Naive thymus-derived CD8-positive, alpha-beta T cell (primary cell): Measurements from ENCODE around the gene IGFN1. TPM values are rescaled to one million over a fixed set of nuclear protein-coding genes. Genes with fewer than 3 reads are reported as not detected.

ENCODE experiments used
- ATAC-seq, 2 donors: fragments of 150-1000 bp; cut with Tn5 transposase in 1 of 2; sonication (Bioruptor Pico), chemical (Tn5 transposase) in 1 of 2; 1 replicate in 1 of 2; 2 replicates in 1 of 2; pipeline ENCODE4 v1.10.0; 2021; ENCODE audit warnings: mild to moderate bottlenecking in 2 of 2, moderate library complexity in 2 of 2
- POLR2A ChIA-PET: fragments of 350-600 bp; sonication (Branson Sonifier 250); formaldehyde crosslinking; loops from one replicate; lab custom pipeline; 2021; ENCODE audit warnings: antibody characterized with exemption; lab: Charles Lee
- DNase-seq, 10 donors: peaks; one replicate each; pipeline versions ENCODE4 v3.0.0 to v3.0.0-alpha.2; 2020 to 2022
- H3K27ac Mint-ChIP-seq, 10 donors: one replicate each; pipeline ENCODE4 v1.8.0; 2020 to 2022; ENCODE audit warnings: mild to moderate bottlenecking in 10 of 10, mixed read lengths in 10 of 10, moderate library complexity in 4 of 10, inconsistent platforms in 1 of 10
- H3K27me3 Mint-ChIP-seq, 5 donors: one replicate each; pipeline ENCODE4 v1.8.0; 2021 to 2022; ENCODE audit warnings: mixed read lengths in 5 of 5
- H3K36me3 Mint-ChIP-seq, 3 donors: one replicate each; pipeline ENCODE4 v1.8.0; 2020 to 2022; ENCODE audit warnings: mixed read lengths in 3 of 3, mild to moderate bottlenecking in 2 of 3, inconsistent platforms in 1 of 3
- H3K4me1 Mint-ChIP-seq, 4 donors: one replicate each; pipeline ENCODE4 v1.8.0; 2021 to 2022; ENCODE audit warnings: mixed read lengths in 4 of 4
- H3K4me3 Mint-ChIP-seq, 10 donors: one replicate each; pipeline ENCODE4 v1.8.0; 2020 to 2022; ENCODE audit warnings: mild to moderate bottlenecking in 10 of 10, mixed read lengths in 10 of 10, moderate library complexity in 6 of 10, inconsistent platforms in 1 of 10
- H3K9me3 Mint-ChIP-seq, 9 donors: one replicate each; pipeline ENCODE4 v1.8.0; 2020 to 2022; ENCODE audit warnings: mixed read lengths in 9 of 9, mild to moderate bottlenecking in 3 of 9, inconsistent platforms in 1 of 9, moderate library complexity in 1 of 9
- polyA plus RNA-seq, 3 donors: library from polyadenylated mRNA; unstranded; fragments of 300-500 nt; fragmentation: Illumina TruSeq; gene quantifications; one replicate each; pipeline ENCODE4 v1.2.3, GENCODE V29; 2021
- total RNA-seq, 8 experiments: library from RNA in 2 of 8; stranded (reverse) in 2 of 8; gene quantifications; one replicate each; pipeline ENCODE4 v1.2.3 and lab custom pipeline; 2021 to 2026

IGFN1 gene
- total and polyA plus RNA-seq, 5 experiments from 2014 or later, result not detected

- H3K9me3 Mint-ChIP-seq, result no peaks in the 10 kb centered on the region
- no peaks in the 10 kb centered on the region for H3K36me3 Mint-ChIP-seq
- H3K27ac Mint-ChIP-seq, result peak overlapping the region in 1 of 10 donors; percentile 49
- peaks cover 0 to 3% (median 0%) of the 10 kb centered on the region in 4 donors for H3K4me1 Mint-ChIP-seq
- DNase-seq (peak in 1 of 10 donors; percentile 10), ATAC-seq (no peak)
- peaks cover 7 to 26% (median 21%) of the 10 kb centered on the region in 5 donors for H3K27me3 Mint-ChIP-seq
- no peak overlapping the region for H3K4me3 Mint-ChIP-seq
- POLR2A ChIA-PET, result no interaction called here
Measured at GRCh38 chr1:201215531-201216357, 25.1 kb downstream of the IGFN1 start.

GRCh38 chr1:201216395-201217085 lies 25.9 kb downstream of the IGFN1 start:
- H3K27me3 Mint-ChIP-seq, result peaks cover 0 to 18% (median 13%) of the 10 kb centered on the region in 5 donors
- no peak overlapping the region for H3K4me3 Mint-ChIP-seq
- DNase-seq, result peak in 1 of 10 donors; percentile 10
- POLR2A ChIA-PET, result no interaction called here
- no peaks in the 10 kb centered on the region for H3K36me3 Mint-ChIP-seq
- peaks cover 0 to 3% (median 0%) of the 10 kb centered on the region in 4 donors for H3K4me1 Mint-ChIP-seq
- ATAC-seq, result no peak
- H3K27ac Mint-ChIP-seq, result no peak overlapping the region
- H3K9me3 Mint-ChIP-seq, result no peaks in the 10 kb centered on the region

DNA sequence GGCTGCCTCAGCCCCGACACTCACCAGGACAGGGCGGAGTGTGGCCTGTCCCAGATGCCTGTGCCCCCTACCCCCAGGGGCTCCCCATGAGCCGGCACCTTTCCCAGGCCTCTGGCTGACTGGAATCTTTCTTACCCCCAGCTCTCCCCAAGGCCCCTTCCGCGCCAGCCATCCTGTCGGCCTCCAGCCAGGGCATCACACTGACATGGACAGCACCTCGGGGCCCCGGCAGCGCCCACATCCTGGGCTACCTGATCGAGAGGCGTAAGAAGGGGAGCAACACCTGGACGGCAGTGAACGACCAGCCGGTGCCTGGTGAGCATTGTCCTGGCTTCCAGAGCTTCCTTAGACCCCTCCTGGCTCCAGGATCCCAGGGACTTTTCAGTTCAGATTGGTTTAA lies 26.5 kb downstream of the IGFN1 start:
- POLR2A ChIA-PET, result no interaction called here
- peaks cover 0 to 12% (median 8%) of the 10 kb centered on the region in 5 donors for H3K27me3 Mint-ChIP-seq
- no peak overlapping the region for H3K4me3 Mint-ChIP-seq
- no peak overlapping the region for H3K27ac Mint-ChIP-seq
- ATAC-seq (no peak), DNase-seq (peak in 1 of 10 donors; percentile 10)
- H3K36me3 Mint-ChIP-seq, result no peaks in the 10 kb centered on the region
- no peaks in the 10 kb centered on the region for H3K9me3 Mint-ChIP-seq
- no peaks in the 10 kb centered on the region for H3K4me1 Mint-ChIP-seq

DNA sequence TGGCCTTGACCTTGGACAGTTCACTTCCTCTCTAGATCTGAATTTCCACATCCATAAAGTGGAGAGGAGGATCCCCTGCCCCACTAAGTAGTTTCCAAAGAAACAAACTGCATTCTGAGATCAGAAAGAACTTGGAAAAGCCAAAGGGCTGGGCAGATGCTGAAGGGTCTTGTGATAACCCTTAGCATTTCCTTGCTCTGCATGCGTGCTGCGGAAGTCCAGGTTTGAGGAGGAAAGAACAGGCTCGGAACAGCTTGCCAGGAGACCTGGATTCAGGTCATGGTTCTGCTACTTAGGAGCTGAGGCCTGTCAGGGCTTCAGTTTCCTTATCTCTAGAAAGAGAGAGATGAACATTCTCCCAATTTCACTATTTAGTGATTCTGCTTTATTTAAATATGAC lies 27.2 kb downstream of the IGFN1 start:
- Mint-ChIP-seq H3K27ac (no peak overlapping the region), H3K4me3 (no peak overlapping the region), H3K36me3 (no peaks in the 10 kb centered on the region), H3K4me1 (no peaks in the 10 kb centered on the region), H3K9me3 (no peaks in the 10 kb centered on the region), H3K27me3 (peaks cover 0 to 5% (median 4%) of the 10 kb centered on the region in 5 donors)
- DNase-seq (no peak), ATAC-seq (no peak)
- POLR2A ChIA-PET, result no interaction called here

DNA sequence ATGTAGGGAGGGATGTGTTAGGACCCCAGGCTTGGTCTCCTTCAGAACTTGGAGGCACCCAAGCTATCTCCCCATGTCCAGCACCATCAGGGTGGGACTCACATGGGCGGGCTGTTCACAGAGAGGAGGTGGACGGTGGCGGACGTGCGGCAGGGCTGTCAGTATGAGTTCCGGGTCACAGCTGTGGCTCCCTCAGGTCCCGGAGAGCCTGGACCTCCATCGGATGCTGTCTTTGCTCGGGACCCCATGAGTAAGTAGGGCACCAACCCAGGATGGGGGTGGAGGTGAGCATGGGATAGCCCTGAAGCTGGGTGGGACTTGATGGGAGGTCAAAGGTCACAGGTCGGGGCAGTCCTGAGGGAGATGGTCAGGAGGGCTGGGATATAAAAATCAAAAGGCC lies 27.8 kb downstream of the IGFN1 start:
- no peaks in the 10 kb centered on the region for H3K27me3 Mint-ChIP-seq
- POLR2A ChIA-PET, result no interaction called here
- no peaks in the 10 kb centered on the region for H3K9me3 Mint-ChIP-seq
- H3K4me1 Mint-ChIP-seq, result no peaks in the 10 kb centered on the region
- H3K4me3 Mint-ChIP-seq, result no peak overlapping the region
- no peak overlapping the region for H3K27ac Mint-ChIP-seq
- ATAC-seq, result no peak
- peak in 2 of 10 donors; percentile 12 to 53 for DNase-seq
- H3K36me3 Mint-ChIP-seq, result no peaks in the 10 kb centered on the region

DNA sequence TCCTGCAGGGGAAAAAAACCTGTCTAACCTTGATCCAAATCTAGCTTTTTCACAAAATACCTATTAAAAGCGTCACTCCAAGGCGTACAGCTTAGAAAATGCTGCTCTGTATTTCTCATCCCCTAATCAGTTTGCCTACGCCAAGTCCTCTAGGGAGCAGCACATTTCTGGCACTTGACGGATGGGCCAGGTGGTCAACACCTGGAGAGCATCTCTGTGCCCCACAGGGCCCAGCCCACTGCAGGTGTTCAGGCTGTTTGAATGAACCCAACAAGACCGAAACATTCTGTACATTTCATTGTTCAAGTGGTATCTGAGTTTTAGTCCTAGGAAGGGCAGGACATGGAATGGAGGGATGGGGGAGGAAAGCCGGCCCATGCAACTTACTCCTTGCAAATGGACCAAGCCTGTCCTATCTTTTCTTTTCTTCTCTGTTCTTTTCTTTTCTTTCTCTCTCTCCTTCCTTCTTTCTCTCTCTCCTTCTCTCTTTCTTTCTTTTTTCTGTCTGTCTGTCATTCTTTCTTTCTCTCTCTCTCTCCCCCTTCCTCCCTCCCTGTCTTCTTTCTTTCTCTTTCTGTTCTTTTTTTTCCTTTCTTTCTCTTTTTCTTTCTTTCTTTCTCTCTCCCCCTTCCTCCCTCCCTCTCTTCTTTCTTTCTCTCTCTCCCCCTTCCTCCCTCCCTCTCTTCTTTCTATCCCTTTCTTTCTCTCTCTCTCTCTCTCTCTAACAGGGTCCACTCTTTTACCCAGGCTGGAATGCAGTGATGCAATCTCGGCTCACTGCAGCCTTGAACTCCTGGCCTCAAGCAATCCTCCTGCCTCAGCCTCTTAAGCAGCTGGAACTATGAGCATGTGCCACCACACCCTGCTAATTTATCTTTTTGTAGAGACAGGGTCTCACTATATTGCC lies 29.1 kb downstream of the IGFN1 start:
- ATAC-seq (no peak), DNase-seq (no peak)
- Mint-ChIP-seq H3K9me3 (no peaks in the 10 kb centered on the region), H3K36me3 (no peaks in the 10 kb centered on the region), H3K4me3 (no peak overlapping the region), H3K4me1 (peaks cover 0 to 1% (median 0%) of the 10 kb centered on the region in 4 donors), H3K27me3 (no peaks in the 10 kb centered on the region), H3K27ac (peak overlapping the region in 1 of 10 donors; percentile 7)
- POLR2A ChIA-PET, result no interaction called here

- DNase-seq (no peak), ATAC-seq (no peak)
- H3K4me1 Mint-ChIP-seq, result peaks cover 0 to 1% (median 0%) of the 10 kb centered on the region in 4 donors
- POLR2A ChIA-PET, result no interaction called here
- H3K9me3 Mint-ChIP-seq, result no peaks in the 10 kb centered on the region
- H3K36me3 Mint-ChIP-seq, result no peaks in the 10 kb centered on the region
- no peaks in the 10 kb centered on the region for H3K27me3 Mint-ChIP-seq
- peak overlapping the region in 1 of 10 donors; percentile 7 for H3K27ac Mint-ChIP-seq
- H3K4me3 Mint-ChIP-seq, result no peak overlapping the region
Measured at GRCh38 chr1:201220388-201220715, 29.7 kb downstream of the IGFN1 start.

GRCh38 chr1:201221201-201221846 lies 30.7 kb downstream of the IGFN1 start:
- H3K27me3 Mint-ChIP-seq, result no peaks in the 10 kb centered on the region
- no peak for ATAC-seq
- DNase-seq, result no peak
- no peak overlapping the region for H3K4me3 Mint-ChIP-seq
- H3K36me3 Mint-ChIP-seq, result no peaks in the 10 kb centered on the region
- peaks cover 0 to 1% (median 0%) of the 10 kb centered on the region in 4 donors for H3K4me1 Mint-ChIP-seq
- H3K9me3 Mint-ChIP-seq, result no peaks in the 10 kb centered on the region
- POLR2A ChIA-PET, result no interaction called here
- H3K27ac Mint-ChIP-seq, result peak overlapping the region in 1 of 10 donors; percentile 61

- H3K27ac Mint-ChIP-seq, result no peak overlapping the region
- H3K9me3 Mint-ChIP-seq, result no peaks in the 10 kb centered on the region
- POLR2A ChIA-PET, result no interaction called here
- no peak overlapping the region for H3K4me3 Mint-ChIP-seq
- ATAC-seq (no peak), DNase-seq (no peak)
- peaks cover 0 to 3% (median 0%) of the 10 kb centered on the region in 5 donors for H3K27me3 Mint-ChIP-seq
- peaks cover 0 to 1% (median 0%) of the 10 kb centered on the region in 4 donors for H3K4me1 Mint-ChIP-seq
- H3K36me3 Mint-ChIP-seq, result no peaks in the 10 kb centered on the region
Measured at GRCh38 chr1:201222125-201222524, 31.5 kb downstream of the IGFN1 start.

- Mint-ChIP-seq H3K36me3 (no peaks in the 10 kb centered on the region), H3K27ac (no peak overlapping the region), H3K9me3 (no peaks in the 10 kb centered on the region), H3K4me1 (peaks cover 0 to 1% (median 0%) of the 10 kb centered on the region in 4 donors), H3K27me3 (peaks cover 3 to 12% (median 8%) of the 10 kb centered on the region in 5 donors), H3K4me3 (no peak overlapping the region)
- DNase-seq (peak in 1 of 10 donors; percentile 11), ATAC-seq (no peak)
- POLR2A ChIA-PET, result no interaction called here
Measured at GRCh38 chr1:201223852-201224665, 33.4 kb downstream of the IGFN1 start.

DNA sequence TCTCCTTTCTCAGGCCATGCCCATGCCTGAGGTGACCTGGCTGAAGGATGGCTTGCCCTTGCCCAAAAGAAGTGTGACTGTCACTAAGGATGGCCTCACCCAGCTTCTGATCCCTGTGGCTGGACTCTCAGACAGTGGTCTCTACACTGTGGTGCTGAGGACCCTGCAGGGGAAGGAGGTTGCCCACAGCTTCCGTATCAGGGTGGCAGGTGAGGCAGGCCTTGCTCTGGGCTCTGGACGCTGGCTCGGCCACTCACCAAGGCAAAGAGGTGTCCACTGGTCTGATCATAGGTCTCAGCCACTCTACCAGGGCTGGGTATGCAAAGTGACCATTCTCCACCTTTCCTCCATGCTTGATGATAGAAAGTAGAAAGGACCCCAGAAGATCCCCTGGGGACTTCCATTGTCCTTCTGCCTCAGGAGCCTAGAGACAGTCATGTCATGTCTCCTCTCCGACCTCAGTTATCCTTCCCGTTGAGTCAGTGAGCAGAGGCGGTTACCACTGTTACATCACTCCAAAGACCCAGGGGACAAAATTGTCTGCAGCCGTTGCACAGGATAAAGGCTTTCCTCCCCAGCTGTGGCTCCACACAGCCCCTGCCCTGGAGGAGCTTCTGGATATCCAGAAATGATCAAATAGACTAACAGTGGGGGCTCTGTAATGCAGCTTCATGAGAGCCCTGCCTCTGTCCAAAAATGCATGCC lies 34.2 kb downstream of the IGFN1 start:
- H3K27me3 Mint-ChIP-seq, result peaks cover 3 to 20% (median 11%) of the 10 kb centered on the region in 5 donors
- ATAC-seq (no peak), DNase-seq (no peak)
- H3K4me1 Mint-ChIP-seq, result peaks cover 0 to 1% (median 0%) of the 10 kb centered on the region in 4 donors
- no peaks in the 10 kb centered on the region for H3K36me3 Mint-ChIP-seq
- H3K4me3 Mint-ChIP-seq, result no peak overlapping the region
- POLR2A ChIA-PET, result no interaction called here
- no peak overlapping the region for H3K27ac Mint-ChIP-seq
- no peaks in the 10 kb centered on the region for H3K9me3 Mint-ChIP-seq
